Measurements from ENCODE around the gene TMEM270. TPM values are rescaled to one million over a fixed set of nuclear protein-coding genes. Genes with fewer than 3 reads are reported as not detected.

Gene TMEM270
- total RNA-seq, 1 experiment from 2014 or later, result 0.72 TPM

GRCh38 chr7:73887762-73888161 is 26.8 kb downstream of the TMEM270 start:
- POLR2A ChIA-PET, result no interaction called here

GRCh38 chr7:73888959-73889358 is 28.0 kb downstream of the TMEM270 start:
- TF ChIP-seq POLR2AphosphoS5 (IDR thresholded peaks at IDR 0.05; ENCODE audit: low read depth, low read length) (no peak), SIN3A (IDR thresholded peaks at IDR 0.05; ENCODE audit: borderline replicate concordance, insufficient read depth, low read depth, low read length) (no peak)
- ATAC-seq (no peak), DNase-seq (ENCODE audit: low read depth, low spot score) (no peak)
- CTCF ChIA-PET, result no interaction called here
- Histone ChIP-seq H3K27me3 (ENCODE audit: control insufficient read depth, insufficient read depth, low read length) (no peaks in the 10 kb centered on the region), H3K36me3 (ENCODE audit: control insufficient read depth, insufficient read depth, low read length) (no peaks in the 10 kb centered on the region), H3K9me3 (ENCODE audit: control insufficient read depth, insufficient read depth, low read depth, low read length) (no peaks in the 10 kb centered on the region), H3K4me1 (ENCODE audit: control insufficient read depth, insufficient read depth, low read length) (no peaks in the 10 kb centered on the region), H3K4me3 (ENCODE audit: low read depth in 2 of 2, low read length in 2 of 2) (no peak overlapping the region), H3K27ac (ENCODE audit: low read length) (no peak overlapping the region)
- BruUV-seq (replicated peaks), result no TSS peak
- intact Hi-C loops (cut with micrococcal nuclease; ENCODE audit: unreplicated experiment) (no loop called here), in situ Hi-C loops (cut with HindIII; ENCODE audit: low pct_unique_long_range_greater_than_20kb, low sequenced_read_pairs) (no loop called here)
- POLR2A ChIA-PET, result no interaction called here

More at GRCh38 chr7:73887762-73888161, 26.8 kb downstream of the TMEM270 start:
- intact Hi-C loops (cut with micrococcal nuclease; ENCODE audit: unreplicated experiment), result no loop called here
- Histone ChIP-seq H3K4me1 (ENCODE audit: control insufficient read depth, insufficient read depth, low read length) (no peaks in the 10 kb centered on the region), H3K36me3 (ENCODE audit: control insufficient read depth, insufficient read depth, low read length) (no peaks in the 10 kb centered on the region), H3K27ac (ENCODE audit: low read length) (no peak overlapping the region), H3K9me3 (ENCODE audit: control insufficient read depth, insufficient read depth, low read depth, low read length) (no peaks in the 10 kb centered on the region), H3K27me3 (ENCODE audit: control insufficient read depth, insufficient read depth, low read length) (no peaks in the 10 kb centered on the region), H3K4me3 (ENCODE audit: low read depth in 2 of 2, low read length in 2 of 2) (no peak overlapping the region)
- no peak for DNase-seq (ENCODE audit: low read depth, low spot score)
- in situ Hi-C loops (cut with HindIII; ENCODE audit: low pct_unique_long_range_greater_than_20kb, low sequenced_read_pairs), result no loop called here
- CTCF ChIA-PET, result no interaction called here
- no TSS peak for BruUV-seq (replicated peaks)
- TF ChIP-seq TCF7L2 (IDR thresholded peaks at IDR 0.05; ENCODE audit: low read depth, low read length) (no peak), POLR2AphosphoS5 (IDR thresholded peaks at IDR 0.05; ENCODE audit: low read depth, low read length) (no peak), REST (IDR thresholded peaks at IDR 0.05; ENCODE audit: insufficient read depth in 1 of 2, low read depth in 2 of 2, low read length in 1 of 2) (no peak), CTCF (IDR thresholded peaks at IDR 0.05) (no peak), SIN3A (IDR thresholded peaks at IDR 0.05; ENCODE audit: borderline replicate concordance, insufficient read depth, low read depth, low read length) (no peak)
- no peak for ATAC-seq

- POLR2A ChIA-PET, result interaction anchor here (0.6 to 1.0 kb wide), 2 partner anchors 28 to 74 kb away, joined by 5 read pairs; no protein-coding TSS in a partner anchor
These were observed 29.7 kb downstream of the TMEM270 start for GRCh38 chr7:73890555-73891147.

More at GRCh38 chr7:73890555-73891147, 29.7 kb downstream of the TMEM270 start:
- H3K27me3 ChIP-seq (ENCODE audit: control insufficient read depth, insufficient read depth, low read length), result no peaks in the 10 kb centered on the region
- no peaks in the 10 kb centered on the region for H3K4me1 ChIP-seq (ENCODE audit: control insufficient read depth, insufficient read depth, low read length)
- DNase-seq (ENCODE audit: low read depth, low spot score) (no peak), ATAC-seq (no peak)
- no peak overlapping the region for H3K4me3 ChIP-seq (ENCODE audit: low read depth in 2 of 2, low read length in 2 of 2)
- H3K36me3 ChIP-seq (ENCODE audit: control insufficient read depth, insufficient read depth, low read length), result no peaks in the 10 kb centered on the region
- in situ Hi-C loops (cut with HindIII; ENCODE audit: low pct_unique_long_range_greater_than_20kb, low sequenced_read_pairs), result no loop called here
- no peak overlapping the region for H3K27ac ChIP-seq (ENCODE audit: low read length)
- intact Hi-C loops (cut with micrococcal nuclease; ENCODE audit: unreplicated experiment), result loop anchor here (10.0 kb wide), 1 partner anchor 134 kb away; the partner anchor contains the start of gene ELN
- H3K9me3 ChIP-seq (ENCODE audit: control insufficient read depth, insufficient read depth, low read depth, low read length), result no peaks in the 10 kb centered on the region; the same call in 1 of the 2 replicates
- TF ChIP-seq POLR2AphosphoS5 (IDR thresholded peaks at IDR 0.05; ENCODE audit: low read depth, low read length) (no peak), CTCF (IDR thresholded peaks at IDR 0.05) (no peak), SIN3A (IDR thresholded peaks at IDR 0.05; ENCODE audit: borderline replicate concordance, insufficient read depth, low read depth, low read length) (no peak), REST (IDR thresholded peaks at IDR 0.05; ENCODE audit: insufficient read depth in 1 of 2, low read depth in 2 of 2, low read length in 1 of 2) (no peak), TCF7L2 (IDR thresholded peaks at IDR 0.05; ENCODE audit: low read depth, low read length) (no peak)
- BruUV-seq (replicated peaks), result no TSS peak
- CTCF ChIA-PET, result interaction anchor here (0.6 kb wide), 1 partner anchor 135 kb away, joined by 4 read pairs; no protein-coding TSS in a partner anchor

Measured in Panc1 (cell line).